HG02970 (cell line): Measurements from ENCODE around the gene SIGLEC8.
"Not testable (repeated sequence)": the region's sequence is repeated elsewhere in the genome, so short reads cannot be mapped to it uniquely, and the experiment has no call there.

Experiments used
- ATAC-seq: cut with Tn5 transposase; IDR thresholded peaks from one replicate; pipeline ENCODE4 v1.9.1; 2021; ENCODE audit warnings: mild to moderate bottlenecking, moderate library complexity, moderate number of reproducible peaks; ENCODE audit not compliant: unreplicated experiment, low FRiP score

The SIGLEC8 gene

GRCh38 chr19:51458051-51458645 lies at the start of gene SIGLEC8:
SIGLEC8 (minus strand) TSS chr19:51458454; CDS start chr19:51458387, 67 bp downstream.
- ATAC-seq: no peak

GRCh38 chr19:51507640-51508058 lies 49.4 kb upstream of the SIGLEC8 start:
- ATAC-seq: no peak

GRCh38 chr19:51507192-51507591 lies 48.9 kb upstream of the SIGLEC8 start:
- no peak for ATAC-seq

- no peak for ATAC-seq
Observed at GRCh38 chr19:51505904-51506303, 47.6 kb upstream of the SIGLEC8 start.

- ATAC-seq: no peak
Observed at GRCh38 chr19:51503896-51504295, 45.6 kb upstream of the SIGLEC8 start.

GRCh38 chr19:51503286-51503817 lies 45.1 kb upstream of the SIGLEC8 start:
- ATAC-seq: no peak

GRCh38 chr19:51501594-51502263 lies 43.5 kb upstream of the SIGLEC8 start, which contains the start of gene SIGLEC12:
SIGLEC12 (minus strand) TSS chr19:51501800; CDS start chr19:51501733, 67 bp downstream.
- ATAC-seq: no peak

- not testable (repeated sequence) for ATAC-seq
Observed at GRCh38 chr19:51500931-51501330, 42.7 kb upstream of the SIGLEC8 start.

- ATAC-seq: no peak
Observed at GRCh38 chr19:51497666-51498065, 39.4 kb upstream of the SIGLEC8 start.

- no peak for ATAC-seq
Observed at GRCh38 chr19:51493776-51494175, 35.5 kb upstream of the SIGLEC8 start.

- no peak for ATAC-seq
Observed at GRCh38 chr19:51491586-51491985, 33.3 kb upstream of the SIGLEC8 start.

- no peak for ATAC-seq
Observed at GRCh38 chr19:51490676-51491075, 32.4 kb upstream of the SIGLEC8 start.

GRCh38 chr19:51489113-51489512 lies 30.9 kb upstream of the SIGLEC8 start:
- ATAC-seq: no peak

GRCh38 chr19:51488491-51488890 lies 30.2 kb upstream of the SIGLEC8 start:
- no peak for ATAC-seq

- ATAC-seq: no peak
Observed at GRCh38 chr19:51485960-51486660, 27.9 kb upstream of the SIGLEC8 start.

GRCh38 chr19:51480590-51480989 lies 22.3 kb upstream of the SIGLEC8 start:
- no peak for ATAC-seq

- no peak for ATAC-seq
Observed at GRCh38 chr19:51479531-51480331, 21.5 kb upstream of the SIGLEC8 start.

GRCh38 chr19:51478381-51479234 lies 20.4 kb upstream of the SIGLEC8 start, which contains the start of gene CEACAM18:
CEACAM18 (plus strand) TSS chr19:51478539.
- no peak for ATAC-seq

- ATAC-seq: no peak
Observed at GRCh38 chr19:51477344-51477743, 19.1 kb upstream of the SIGLEC8 start.
